Measurements from ENCODE around the gene SSUH2.
"Not testable (repeated sequence)": the region's sequence is repeated elsewhere in the genome, so short reads cannot be mapped to it uniquely, and the experiment has no call there.

SSUH2 gene

DNA sequence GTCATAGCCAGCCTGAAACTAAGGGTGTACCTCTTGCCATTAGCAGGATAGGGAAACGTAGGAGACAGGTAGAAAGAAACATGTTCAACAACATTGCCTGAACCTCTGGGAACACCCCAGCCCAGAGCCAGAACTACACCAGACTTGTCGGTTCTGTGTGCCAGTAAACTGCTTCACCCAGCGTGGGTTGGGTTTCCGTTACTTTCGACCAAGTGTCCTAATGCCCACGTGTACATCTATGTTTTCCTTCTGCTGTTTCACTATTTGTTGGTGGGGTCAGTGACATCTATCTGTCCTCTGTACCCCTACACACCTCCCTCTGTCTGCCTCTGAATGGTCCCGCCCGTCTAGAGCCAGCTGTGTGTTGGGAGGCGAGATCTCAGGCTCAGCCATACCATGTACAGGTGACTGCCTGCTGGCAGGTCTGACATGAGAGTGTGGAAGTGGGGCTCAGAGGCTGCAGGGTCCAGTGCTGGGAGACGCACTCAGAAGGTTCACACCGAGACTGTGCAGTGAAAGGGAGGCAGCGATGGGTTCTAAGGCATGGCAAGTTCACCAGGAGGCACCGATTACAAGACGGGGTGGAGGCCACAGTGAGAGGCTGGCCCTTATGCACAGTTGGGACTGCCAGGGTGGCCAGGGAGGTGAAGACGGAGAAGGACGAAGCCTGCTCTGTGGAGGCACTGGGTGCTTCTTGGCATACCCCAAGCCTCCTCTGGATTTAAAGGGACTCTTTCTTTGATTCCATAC, 36.4 kb downstream of the SSUH2 start:
- DNase-seq, result no peak

DNA sequence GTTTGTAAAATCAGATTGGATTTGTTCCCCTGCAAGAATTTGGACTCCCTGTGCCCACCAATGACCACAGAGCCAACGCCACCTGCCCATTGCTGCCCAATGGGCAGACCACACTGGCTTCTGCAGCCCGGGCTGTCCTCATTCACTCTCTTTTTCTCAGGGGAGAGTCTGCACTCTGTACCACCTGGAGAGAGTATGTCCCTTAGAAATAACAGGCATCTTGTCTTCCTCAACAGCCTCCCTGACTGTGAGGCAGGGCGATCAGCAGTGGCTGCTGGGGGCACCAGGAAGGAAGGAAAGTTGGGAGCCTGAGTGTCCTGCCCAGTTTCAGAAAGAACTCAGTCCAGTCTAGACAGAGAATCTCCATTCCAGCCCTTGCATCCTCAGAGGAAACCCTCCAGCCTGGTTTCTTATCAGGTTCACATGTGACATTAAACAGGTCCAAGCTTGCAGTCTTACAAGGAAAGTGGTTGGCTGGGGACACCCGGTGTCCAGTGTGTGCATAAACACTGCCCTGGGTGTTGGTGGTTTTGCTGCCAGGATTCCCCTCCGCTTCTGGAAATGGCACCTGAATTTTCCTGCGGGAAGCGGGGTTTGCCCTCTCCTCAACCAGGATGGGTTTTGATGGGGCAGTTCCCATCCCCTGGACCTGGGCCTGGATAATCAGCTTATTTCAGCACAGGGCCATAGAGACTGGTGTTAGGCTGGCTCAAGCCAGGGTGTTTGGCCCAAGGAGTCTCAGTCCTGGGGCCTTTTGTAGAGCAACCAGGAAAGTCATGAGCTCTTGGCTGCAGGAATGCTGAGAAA, 37.2 kb downstream of the SSUH2 start:
- no peak for DNase-seq

DNA sequence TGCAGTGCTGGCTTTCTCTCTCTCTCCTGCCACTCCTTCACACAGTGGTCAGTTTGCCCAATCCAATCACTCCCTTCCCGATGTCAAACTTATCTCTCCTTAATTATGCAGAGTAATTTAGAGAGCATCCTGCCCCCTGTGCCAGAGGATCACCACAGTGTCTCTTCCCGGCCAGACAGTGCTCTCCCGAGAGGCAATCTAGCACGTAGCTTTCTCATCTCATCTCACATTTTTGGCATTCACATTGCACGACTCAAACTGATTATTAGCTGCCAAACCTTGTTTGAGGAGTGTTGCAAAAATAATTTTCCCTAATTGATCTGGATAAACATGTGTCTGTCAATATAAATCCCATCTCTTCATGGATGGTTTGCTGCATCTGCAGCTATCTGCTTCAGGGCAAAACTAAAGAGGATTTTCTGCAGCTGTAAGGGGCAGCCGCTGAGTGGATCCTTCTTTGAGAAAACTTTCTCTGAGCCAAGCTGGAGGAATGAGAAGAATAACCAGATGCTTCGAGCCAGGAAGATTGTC, 37.8 kb downstream of the SSUH2 start:
- DNase-seq, result no peak

DNA sequence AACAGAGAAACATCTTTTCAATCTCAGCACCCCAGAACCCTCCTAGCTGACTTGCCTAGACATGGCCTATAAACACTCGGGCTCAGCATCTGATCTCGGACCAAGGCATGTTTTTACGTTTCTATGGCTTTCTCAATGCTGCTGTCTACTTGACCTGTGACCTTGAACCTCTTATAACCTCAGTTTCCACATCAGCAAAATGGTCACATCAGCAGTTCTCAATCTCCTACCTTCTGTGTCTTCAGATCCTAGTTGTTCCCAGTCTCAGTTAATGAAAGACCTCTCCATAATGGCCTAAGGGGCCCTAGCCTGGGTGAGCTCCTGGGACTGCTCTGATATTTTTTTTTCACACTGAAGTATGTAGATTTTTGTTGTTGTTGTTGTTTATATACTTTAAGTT, 39.6 kb downstream of the SSUH2 start:
- no peak for DNase-seq

DNA sequence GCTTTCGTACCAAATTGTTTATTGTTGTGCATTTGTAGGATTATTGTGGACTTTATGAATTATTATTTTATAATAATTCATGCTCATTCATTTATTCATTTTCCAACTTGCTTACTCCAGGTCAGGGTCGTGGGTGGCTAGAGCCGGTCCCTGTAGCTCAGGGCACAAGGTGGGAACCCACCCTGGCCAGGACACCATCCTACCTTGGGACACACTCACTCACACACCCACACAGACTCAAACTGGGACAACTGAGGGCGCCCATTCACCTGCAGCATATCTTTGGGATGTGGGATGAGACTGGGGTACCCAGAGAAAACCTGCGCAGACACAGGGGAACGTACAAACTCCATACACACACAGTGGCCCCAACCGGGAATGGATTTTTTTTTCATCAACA, 40.6 kb downstream of the SSUH2 start:
- no peak for DNase-seq

DNA sequence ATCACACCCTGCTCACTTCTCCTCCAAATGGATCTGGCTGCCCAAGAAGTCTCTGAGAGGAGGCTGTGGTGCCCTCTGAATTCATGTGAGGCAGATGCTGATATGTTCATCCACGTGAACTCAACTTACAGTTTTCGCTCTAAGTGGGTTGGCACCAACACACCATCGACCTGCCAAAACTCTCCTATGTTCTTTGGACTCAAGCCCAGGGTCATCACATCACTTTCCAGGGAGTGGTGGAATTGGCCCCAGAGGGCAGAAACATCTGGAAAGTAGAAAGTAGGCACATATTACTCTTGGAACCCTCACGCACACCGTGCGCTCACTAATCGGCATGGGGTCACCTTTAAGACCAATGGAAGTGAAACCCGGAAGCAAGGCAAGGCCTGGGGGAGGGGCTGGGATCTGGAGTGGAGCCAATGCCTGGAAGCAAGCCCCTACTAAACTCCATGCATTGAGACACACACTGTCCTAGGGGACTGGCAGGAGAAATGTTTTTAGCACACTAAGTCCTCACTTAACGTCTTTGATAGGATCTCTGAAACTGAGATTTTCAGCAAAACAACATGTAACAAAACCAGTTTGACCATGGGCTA, 41.4 kb downstream of the SSUH2 start:
- DNase-seq, result no peak

DNA sequence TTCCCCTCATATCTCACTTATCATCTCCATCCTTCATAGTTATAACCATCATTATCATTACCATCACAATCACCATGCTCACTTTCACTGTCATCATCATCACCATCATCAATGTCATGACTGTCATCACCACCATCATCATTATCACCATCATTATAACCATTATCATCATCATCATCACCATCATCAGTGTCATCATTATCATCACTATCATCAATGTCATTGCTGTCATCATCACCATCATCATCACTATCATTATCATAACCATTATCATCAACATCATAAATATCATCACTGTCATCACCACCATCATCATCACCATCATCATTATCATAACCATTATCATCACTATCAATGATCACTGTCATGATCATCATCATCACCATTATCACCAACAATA, 44.1 kb downstream of the SSUH2 start:
- no peak for DNase-seq

DNA sequence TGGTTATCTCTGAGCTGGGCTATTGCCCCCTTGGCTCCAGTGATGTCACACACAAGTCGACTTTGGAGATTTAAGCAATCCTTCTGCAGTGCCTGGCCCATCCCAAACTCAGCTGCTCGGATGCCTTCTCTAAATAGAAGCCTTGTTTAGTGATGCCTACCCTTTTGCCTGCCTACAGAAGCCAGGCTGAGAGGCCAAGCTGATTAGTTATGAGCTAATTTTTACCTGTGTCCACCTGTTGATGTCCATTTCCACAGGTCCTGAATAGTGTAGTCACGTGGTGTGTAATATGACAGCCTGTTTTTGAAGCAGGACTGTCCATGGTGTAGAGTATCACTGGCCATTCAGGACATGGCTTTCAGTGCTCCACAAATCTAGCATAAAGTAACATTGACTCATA, 45.5 kb downstream of the SSUH2 start:
- no peak for DNase-seq

DNA sequence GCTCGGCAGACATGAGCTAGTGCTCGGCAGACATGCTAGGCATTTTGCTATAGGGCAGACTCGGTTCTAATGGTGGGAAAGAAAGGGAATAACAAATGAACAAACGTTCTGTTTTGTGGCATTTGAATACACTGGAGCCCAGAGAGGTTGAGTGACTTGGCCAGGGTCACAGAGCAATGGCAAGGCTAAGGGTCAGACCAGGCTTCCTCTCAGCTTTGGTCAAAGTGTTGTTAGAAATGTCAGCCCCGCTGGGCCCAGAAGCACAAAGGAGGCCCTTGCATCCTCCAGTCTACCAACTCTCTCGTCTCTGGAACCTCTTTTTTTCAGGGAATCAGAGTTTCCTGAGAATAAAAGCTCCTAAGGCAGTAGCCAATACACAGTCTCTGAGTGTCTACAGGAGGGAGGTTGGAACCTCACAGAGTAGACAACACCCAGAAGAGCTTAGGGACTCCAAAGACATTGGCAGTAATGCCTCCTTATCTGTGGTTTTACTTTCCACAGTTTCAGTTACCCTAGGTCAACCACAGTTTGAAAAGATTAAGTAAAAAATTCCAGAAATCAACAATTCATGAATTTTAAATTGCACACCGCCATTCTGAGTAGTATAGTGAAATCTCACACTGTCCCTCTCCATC, 47.3 kb downstream of the SSUH2 start:
- DNase-seq, result no peak

DNA sequence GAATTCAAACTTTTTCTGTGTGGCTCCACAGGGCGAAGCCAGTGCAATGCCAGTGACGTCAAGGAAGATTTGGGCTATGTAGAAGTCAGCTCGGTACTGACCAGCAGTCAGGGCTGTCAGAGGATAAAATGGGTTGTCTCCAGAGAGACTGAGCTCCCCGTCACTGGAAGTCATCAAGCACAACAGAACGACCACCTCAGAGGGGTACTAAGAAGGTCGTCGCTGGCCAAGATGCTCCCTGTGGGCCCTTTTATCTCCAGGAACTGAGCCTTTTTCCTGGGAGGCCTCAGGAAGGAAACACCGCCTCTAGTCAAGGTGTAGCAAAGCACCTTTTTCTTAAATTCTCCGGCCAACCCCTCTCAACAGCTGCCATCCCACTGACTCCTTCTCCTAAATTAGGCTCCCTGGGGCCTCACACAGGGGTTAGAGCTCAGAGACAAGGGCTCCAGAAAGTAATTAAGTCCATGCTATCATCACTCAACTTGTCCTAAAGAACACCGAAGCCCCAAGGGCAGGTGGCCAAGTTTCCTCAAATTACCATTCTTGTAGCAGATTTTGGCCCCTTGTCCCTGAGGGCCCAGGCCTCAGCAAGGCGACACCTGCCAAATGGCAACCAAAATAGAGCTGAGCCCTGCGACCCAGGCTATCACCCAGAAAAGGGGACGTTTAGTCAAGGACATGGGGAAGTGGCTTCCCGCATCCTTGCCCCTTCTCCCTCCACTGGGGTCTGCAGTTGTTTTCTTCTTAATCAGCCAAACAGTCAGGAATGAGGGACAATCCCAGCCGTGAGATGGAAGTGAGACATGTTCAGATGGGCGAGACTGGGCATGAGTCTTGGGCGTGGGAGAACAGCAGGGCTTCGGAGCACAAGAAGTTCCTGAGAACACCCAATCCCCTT, 48.0 kb downstream of the SSUH2 start:
- no peak for DNase-seq

DNA sequence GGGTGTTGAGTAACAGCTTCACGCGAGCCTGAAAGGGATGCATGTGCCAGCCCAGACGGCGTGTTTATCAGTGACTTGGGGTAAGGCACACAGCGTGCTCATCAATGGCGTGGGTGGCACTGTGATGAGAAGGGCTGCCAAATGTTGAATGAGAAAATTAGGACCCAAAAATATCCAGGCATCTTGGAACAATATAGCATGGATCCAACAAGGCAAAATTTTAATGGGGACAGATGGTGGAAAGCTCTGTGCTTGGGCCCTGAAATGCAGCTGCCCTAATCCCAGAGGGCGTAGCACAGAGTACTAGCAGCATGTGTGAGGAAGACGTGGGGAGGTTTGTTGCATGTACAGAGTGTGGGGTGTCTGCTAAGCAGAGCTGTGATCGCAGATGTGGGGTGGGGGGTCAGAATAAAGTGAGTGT, 48.9 kb downstream of the SSUH2 start:
- DNase-seq, result no peak

DNA sequence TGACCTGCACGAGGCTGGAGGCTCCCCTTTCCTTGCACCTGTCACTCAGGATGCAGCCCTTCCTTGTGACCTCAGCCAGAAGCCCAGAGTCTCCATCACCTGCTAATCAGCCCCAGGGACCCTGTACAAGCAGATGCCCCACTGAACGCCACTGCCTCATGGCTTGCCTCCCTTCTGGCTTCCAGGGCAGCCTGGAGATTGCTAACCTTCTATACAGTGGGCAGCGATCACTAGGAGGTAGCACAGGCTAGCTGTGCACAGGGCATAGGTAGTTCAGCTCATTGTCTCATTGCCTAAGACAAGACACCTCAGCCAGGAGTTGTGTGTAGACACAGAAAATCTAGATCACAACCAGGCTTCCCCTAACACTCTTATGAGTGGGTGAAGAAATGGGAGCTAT, 49.3 kb downstream of the SSUH2 start:
- no peak for DNase-seq

DNA sequence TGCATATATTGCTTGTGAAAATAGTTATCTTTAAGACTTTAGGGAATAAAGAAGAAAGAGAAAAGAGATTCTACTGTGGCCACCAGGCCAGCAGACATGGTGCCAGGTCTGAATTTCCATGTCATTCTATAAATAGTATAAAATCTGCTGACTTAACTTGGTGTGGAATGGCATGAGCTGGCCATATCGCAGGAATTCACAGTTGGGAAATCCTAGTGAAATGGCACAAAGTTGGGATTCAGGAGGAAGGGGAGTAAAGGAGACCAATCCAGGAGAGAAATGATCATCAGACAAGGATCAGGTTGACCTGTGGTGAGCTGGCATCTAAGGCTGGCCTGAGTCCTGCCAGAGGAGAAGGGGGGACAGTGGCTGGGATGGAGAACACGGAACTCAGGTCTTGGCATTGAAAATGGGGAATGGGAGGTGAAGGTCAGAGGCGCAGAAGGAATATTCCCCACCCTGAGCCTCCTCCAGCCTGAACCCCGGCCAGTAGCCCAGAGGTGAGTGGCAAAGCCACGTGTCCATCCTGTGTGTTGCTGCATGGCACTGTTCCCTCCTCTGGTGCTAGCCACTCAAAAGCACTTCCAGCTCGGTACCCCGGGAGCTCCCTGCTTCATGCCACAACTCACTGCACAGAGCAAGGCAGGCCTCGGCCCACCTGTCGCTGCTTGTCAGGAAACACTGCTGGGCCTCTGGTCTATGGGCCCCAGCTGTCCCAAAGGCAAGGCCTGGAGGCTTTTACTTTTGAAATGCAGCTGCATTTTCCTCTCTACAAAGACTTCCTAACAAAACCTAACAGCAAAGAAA, 51.4 kb downstream of the SSUH2 start:
- no peak for DNase-seq

DNA sequence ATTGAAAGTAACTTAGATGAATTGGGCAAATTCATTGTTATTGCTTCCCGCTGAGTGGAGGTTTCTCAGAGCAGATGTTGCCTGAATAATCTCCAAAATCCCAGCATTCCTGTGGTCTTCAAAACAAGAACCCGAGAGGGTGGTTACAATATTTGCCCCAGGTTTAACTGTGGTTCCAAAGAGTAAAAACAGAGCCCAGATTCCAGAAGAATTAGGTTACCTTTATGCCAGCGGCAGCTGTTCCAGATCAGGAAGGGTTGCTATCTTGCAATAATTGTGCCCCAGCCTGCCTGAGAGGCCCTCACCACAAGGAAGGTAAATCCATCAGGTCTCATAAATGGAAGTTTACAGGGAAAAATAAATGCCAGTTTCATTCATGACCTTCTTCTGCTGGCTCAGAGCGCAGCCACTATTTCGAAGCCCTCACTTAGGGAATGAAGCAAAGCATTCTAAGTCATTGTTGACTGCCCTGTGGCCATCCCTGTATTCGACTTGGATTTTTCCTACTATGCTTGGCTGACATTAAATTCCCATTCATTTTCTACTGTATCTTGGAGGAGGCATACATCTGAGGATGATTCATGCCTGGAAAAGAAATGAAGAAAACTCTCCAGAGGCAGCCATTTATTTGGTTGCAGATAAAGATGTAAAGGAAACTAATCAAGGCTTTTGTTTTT, 54.6 kb downstream of the SSUH2 start:
- no peak for DNase-seq

DNA sequence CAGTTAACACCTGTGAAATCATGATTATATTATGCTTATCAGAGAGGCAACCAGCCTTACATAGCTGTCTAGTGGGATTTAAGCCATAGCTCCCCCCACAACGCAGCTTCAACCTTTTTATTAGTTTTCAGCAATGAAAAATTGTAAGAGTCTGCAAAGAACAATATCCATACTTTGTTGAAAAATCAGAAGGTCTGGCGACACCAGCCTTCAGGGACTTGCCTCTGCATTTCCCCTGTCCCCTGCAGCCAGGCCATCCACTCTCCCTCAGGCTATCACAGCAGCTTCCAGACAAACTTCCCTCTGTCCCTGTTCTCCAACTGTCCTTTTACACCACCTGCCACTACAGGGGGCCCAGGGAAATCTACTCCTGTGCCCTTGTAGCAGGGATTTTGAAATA, 59.9 kb downstream of the SSUH2 start:
- DNase-seq, result no peak

DNA sequence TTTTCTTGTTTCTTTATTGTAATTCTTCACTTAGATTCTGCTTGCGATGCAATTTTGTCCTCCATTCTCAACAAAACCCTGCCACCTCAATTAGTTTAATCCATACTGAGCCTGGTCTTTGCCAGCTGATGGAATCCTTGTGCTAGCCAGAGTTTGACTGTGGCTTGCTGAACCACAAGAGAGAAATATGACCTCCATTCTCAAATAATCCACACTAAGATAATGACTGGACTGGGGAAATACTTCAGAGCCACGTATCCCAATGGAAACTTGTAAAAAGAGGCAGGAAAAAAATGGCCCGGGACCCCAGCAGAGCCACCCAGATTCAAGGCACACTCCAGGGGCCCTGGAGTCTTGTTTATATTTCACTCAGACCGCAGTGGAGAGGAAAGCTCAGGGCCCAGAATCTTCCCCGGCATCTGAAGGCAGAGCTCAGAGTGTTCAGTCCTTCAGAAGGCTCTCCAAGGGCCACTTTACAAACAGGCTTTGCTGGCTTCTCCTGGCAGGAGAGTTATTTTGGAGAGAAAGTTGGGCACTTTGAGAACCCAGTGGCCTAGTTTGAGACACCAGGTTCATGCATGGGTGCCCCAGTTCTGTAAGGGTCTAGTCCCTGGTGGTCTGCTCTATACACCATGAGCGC, 62.7 kb downstream of the SSUH2 start:
- no peak for DNase-seq

DNA sequence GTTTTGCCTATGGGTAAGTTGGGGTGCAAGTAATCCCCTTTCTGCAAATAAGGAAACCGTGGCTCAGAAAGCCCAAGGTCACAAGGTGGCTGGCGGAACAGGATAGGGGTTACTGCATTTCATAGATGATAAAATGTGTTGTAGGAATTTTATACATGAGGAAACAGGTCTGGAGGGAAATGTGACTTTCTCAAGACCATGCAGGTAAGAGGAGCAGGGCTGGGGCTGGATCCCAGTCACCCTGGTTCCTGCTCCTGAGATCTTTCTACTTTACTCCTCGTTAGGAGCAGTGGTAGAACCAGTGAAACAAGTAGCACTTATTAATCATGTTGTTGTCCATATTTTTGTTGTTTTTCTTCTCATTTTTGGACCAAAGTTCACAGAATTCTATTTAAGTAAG, 63.2 kb downstream of the SSUH2 start:
- no peak for DNase-seq

DNA sequence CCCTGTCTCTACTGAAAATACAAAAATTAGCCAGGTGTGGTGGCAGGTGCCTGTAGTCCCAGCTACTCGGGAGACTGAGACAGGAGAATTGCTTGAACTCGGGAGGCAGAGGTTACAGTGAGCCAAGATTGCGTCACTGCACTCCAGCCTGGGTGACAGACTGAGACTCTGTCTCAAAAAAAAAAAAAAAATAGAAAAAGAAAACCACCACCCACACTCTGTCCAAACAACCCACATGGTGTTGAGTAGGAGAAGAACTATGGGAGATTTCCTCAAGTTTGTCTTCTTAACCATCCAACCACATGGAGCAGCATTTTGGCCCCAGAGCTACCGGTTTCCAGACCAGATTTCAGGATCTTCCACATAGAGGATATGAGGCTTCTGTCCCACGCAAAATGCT, 64.2 kb downstream of the SSUH2 start:
- DNase-seq, result not testable (repeated sequence)

DNA sequence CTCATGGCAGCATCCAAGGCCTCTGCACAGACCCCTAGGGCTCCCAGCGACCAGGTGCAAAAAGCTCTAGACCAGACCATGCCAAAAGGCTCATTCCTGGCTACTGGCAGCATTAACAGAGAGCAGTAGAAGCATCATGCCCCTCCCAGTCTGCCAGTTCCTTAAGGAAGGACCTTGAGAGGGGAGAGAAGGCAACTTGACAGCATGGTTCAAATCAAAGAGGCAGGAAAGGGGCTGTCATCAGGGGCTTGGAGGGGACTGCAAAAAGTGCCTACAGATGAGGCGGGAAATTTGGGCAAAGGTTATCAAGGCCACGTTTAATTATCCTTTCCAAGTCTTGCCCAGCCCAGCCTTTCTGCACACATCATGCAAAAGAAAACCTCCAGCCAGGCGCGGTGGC, 64.7 kb downstream of the SSUH2 start:
- no peak for DNase-seq

DNA sequence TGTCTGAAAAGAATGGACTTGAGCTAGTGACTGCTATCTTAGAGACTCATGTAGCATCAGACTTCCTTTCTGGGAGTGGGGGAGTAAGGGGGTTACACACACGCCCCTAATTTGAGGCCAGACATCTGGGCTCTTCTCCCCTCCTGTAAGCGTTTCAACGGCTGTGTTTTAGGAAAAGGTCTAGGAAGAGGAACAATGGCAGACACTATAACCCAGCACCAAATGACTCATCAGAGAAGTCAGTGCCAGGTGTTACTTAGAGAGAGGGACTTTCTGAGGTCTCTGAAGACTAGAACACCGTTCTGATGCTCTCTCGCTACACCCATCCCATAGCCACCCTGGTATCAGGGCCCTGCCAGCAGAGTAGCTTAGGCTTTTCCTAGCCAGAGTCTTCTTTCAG, 65.5 kb downstream of the SSUH2 start:
- no peak for DNase-seq
